ENCODE results near the gene RPN2. TPM values are rescaled to one million over a fixed set of nuclear protein-coding genes. Genes with fewer than 3 reads are reported as not detected.

Gene RPN2
- total and polyA plus RNA-seq, 2 donors (not counting 1 experiment from before 2014, with no cell fraction given): 80.2 to 87.3 TPM

DNA sequence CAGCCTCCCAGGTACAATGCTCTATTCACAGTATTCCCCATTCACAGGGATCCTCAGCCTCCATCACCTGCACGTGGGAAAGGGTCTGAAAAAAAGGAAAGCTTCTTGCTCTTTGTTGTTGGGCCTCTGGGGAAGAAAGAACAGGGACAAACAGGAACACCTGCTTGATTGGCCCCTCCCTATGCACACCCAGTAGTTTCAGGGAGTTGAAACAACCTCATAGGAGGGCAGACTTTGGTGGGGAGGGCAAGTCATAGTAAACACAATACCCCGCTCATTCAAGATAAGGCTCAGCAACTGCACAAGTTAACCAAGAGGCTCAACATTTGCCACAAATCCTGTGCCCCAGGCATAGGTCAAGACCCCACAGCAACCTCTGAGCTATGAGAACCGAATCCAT, 80.7 kb downstream of the RPN2 start:
- DNase-seq: no peak
- H3K4me3 ChIP-seq (ENCODE audit: control extremely low read depth in 1 of 5, extremely low read depth in 1 of 5, insufficient read depth in 1 of 5, low read depth in 2 of 5, low read length in 4 of 5): no peak overlapping the region
- peaks cover 18% of the 10 kb centered on the region for H3K27me3 Mint-ChIP-seq
- H3K79me2 ChIP-seq (ENCODE audit: control insufficient read depth, insufficient read depth, low read length): no peaks in the 10 kb centered on the region
- H3K9me3 Mint-ChIP-seq (ENCODE audit: insufficient read depth): no peaks in the 10 kb centered on the region
- TF ChIP-seq, protein P1, sequence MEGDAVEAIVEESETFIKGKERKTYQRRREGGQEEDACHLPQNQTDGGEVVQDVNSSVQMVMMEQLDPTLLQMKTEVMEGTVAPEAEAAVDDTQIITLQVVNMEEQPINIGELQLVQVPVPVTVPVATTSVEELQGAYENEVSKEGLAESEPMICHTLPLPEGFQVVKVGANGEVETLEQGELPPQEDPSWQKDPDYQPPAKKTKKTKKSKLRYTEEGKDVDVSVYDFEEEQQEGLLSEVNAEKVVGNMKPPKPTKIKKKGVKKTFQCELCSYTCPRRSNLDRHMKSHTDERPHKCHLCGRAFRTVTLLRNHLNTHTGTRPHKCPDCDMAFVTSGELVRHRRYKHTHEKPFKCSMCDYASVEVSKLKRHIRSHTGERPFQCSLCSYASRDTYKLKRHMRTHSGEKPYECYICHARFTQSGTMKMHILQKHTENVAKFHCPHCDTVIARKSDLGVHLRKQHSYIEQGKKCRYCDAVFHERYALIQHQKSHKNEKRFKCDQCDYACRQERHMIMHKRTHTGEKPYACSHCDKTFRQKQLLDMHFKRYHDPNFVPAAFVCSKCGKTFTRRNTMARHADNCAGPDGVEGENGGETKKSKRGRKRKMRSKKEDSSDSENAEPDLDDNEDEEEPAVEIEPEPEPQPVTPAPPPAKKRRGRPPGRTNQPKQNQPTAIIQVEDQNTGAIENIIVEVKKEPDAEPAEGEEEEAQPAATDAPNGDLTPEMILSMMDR (IDR thresholded peaks at IDR 0.05): no peak
- TF ChIP-seq EZH2 (IDR thresholded peaks at IDR 0.05; ENCODE audit: borderline replicate concordance, insufficient read depth, low read depth, low read length, poor library complexity, severe bottlenecking): no peak
- no CpG with 5 or more reads among the region's 3 CpGs for WGBS (ENCODE audit: insufficient coverage)
- no peaks in the 10 kb centered on the region for H3K9me3 ChIP-seq (ENCODE audit: control extremely low read depth in 1 of 3, control insufficient read depth in 2 of 3, insufficient read depth in 1 of 3, low read length in 2 of 3)
- H3K4me1 Mint-ChIP-seq: peaks cover 4% of the 10 kb centered on the region
- H3K27me3 ChIP-seq (replicated peaks in 1 of 4; ENCODE audit: control extremely low read depth in 1 of 4, control insufficient read depth in 3 of 4, insufficient read depth in 4 of 4, low read length in 3 of 4): peaks cover 0 to 4% (median 0%) of the 10 kb centered on the region in 4 experiments
- ChIA-PET CTCF (interaction anchor here (1.1 to 1.4 kb wide), 2 partner anchors 64 to 242 kb away, joined by 3 read pairs; no protein-coding TSS in a partner anchor), POLR2A (no interaction called here)
- H2AFZ ChIP-seq (ENCODE audit: insufficient read depth, low read depth, low read length, poor library complexity, severe bottlenecking): no peak overlapping the region
- no peak for ATAC-seq (ENCODE audit: low read depth)
- intact Hi-C loops (cut with micrococcal nuclease): no loop called here
- H3K9ac ChIP-seq (ENCODE audit: low read length): no peak overlapping the region
- no peaks in the 10 kb centered on the region for H3K36me3 ChIP-seq (replicated peaks in 1 of 2; ENCODE audit: control extremely low read depth in 1 of 2, control insufficient read depth in 1 of 2, extremely low read depth in 1 of 2, insufficient read depth in 2 of 2, low read length in 1 of 2)
- H3K4me1 ChIP-seq (ENCODE audit: control insufficient read depth in 2 of 2, insufficient read depth in 2 of 2, low read length in 2 of 2): peaks cover 2 to 4% of the 10 kb centered on the region in 2 donors
- no peak overlapping the region for H3K27ac Mint-ChIP-seq
- no peak overlapping the region for H3K4me2 ChIP-seq (replicated peaks; ENCODE audit: low read depth, low read length, poor library complexity, severe bottlenecking)
- no peaks in the 10 kb centered on the region for H4K20me1 ChIP-seq (ENCODE audit: control insufficient read depth, insufficient read depth, low read length, poor library complexity, severe bottlenecking)
- H3K27ac ChIP-seq (ENCODE audit: low read length in 2 of 2): no peak overlapping the region
- no peak overlapping the region for H3K4me3 Mint-ChIP-seq

DNA sequence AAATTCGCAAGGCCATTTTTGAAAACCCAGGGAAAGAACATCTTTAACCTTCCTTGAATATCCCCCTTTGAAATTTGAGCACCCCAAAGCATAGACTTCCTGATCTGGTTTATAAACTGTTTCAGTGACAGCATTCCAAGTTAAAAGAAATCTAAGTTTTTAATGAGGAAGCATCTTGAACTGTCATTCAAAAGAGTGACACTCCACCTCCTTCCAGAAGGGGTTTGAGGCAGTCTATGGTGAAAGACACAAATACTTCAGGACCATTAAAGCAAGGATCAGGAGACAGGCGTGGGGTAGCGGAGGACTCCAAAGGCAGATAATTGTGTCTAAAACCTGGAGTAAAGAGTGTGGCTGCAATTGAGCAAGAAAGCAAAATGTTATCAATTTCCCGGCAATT, 81.8 kb downstream of the RPN2 start:
- Histone ChIP-seq H3K9ac (ENCODE audit: low read length) (no peak overlapping the region), H3K4me3 (ENCODE audit: control extremely low read depth in 1 of 5, extremely low read depth in 1 of 5, insufficient read depth in 1 of 5, low read depth in 2 of 5, low read length in 4 of 5) (no peak overlapping the region), H3K27me3 (replicated peaks in 1 of 4; ENCODE audit: control extremely low read depth in 1 of 4, control insufficient read depth in 3 of 4, insufficient read depth in 4 of 4, low read length in 3 of 4) (peaks cover 0 to 4% (median 0%) of the 10 kb centered on the region in 4 experiments), H4K20me1 (ENCODE audit: control insufficient read depth, insufficient read depth, low read length, poor library complexity, severe bottlenecking) (no peaks in the 10 kb centered on the region), H3K4me2 (replicated peaks; ENCODE audit: low read depth, low read length, poor library complexity, severe bottlenecking) (no peak overlapping the region), H3K9me3 (ENCODE audit: control extremely low read depth in 1 of 3, control insufficient read depth in 2 of 3, insufficient read depth in 1 of 3, low read length in 2 of 3) (no peaks in the 10 kb centered on the region), H3K4me1 (ENCODE audit: control insufficient read depth in 2 of 2, insufficient read depth in 2 of 2, low read length in 2 of 2) (peaks cover 5 to 9% of the 10 kb centered on the region in 2 donors), H3K27ac (ENCODE audit: low read length in 2 of 2) (no peak overlapping the region), H3K79me2 (ENCODE audit: control insufficient read depth, insufficient read depth, low read length) (no peaks in the 10 kb centered on the region), H2AFZ (ENCODE audit: insufficient read depth, low read depth, low read length, poor library complexity, severe bottlenecking) (no peak overlapping the region), H3K36me3 (replicated peaks in 1 of 2; ENCODE audit: control extremely low read depth in 1 of 2, control insufficient read depth in 1 of 2, extremely low read depth in 1 of 2, insufficient read depth in 2 of 2, low read length in 1 of 2) (no peaks in the 10 kb centered on the region)
- ChIA-PET POLR2A (interaction anchor here (0.6 kb wide), 1 partner anchor 436 kb away, joined by 4 read pairs; no protein-coding TSS in a partner anchor), CTCF (no interaction called here)
- intact Hi-C loops (cut with micrococcal nuclease): no loop called here
- Mint-ChIP-seq H3K4me3 (no peak overlapping the region), H3K4me1 (peaks cover 6% of the 10 kb centered on the region), H3K27me3 (peaks cover 18% of the 10 kb centered on the region), H3K27ac (no peak overlapping the region), H3K9me3 (ENCODE audit: insufficient read depth) (no peaks in the 10 kb centered on the region)
- WGBS (ENCODE audit: insufficient coverage): 97% methylated on average over 4 of the region's 4 CpGs
- TF ChIP-seq EZH2 (IDR thresholded peaks at IDR 0.05; ENCODE audit: borderline replicate concordance, insufficient read depth, low read depth, low read length, poor library complexity, severe bottlenecking): no peak
- TF ChIP-seq, protein P1 (IDR thresholded peaks at IDR 0.05): no peak
- DNase-seq: no peak
- ATAC-seq (ENCODE audit: low read depth): no peak

Data from B cell (primary cell).